Duodenal mucosa (tissue), 2 donors: ENCODE measurements around the gene ANKRD11.
"Not testable (repeated sequence)": the region's sequence is repeated elsewhere in the genome, so short reads cannot be mapped to it uniquely, and the experiment has no call there.

Source experiments
- H3K27ac ChIP-seq: one replicate; pipeline ENCODE4 v1.7.0; 2013; ENCODE audit warnings: low read depth, low read length
- H3K27me3 ChIP-seq, 2 donors: one replicate each; pipeline ENCODE4 v1.7.0; 2013; ENCODE audit warnings: low read length in 2 of 2, control low read depth in 1 of 2; ENCODE audit not compliant: insufficient read depth in 2 of 2, control insufficient read depth in 1 of 2
- H3K36me3 ChIP-seq, 2 donors: one replicate each; pipeline ENCODE4 v1.7.0; 2013; ENCODE audit warnings: low read length in 2 of 2, control low read depth in 1 of 2; ENCODE audit not compliant: insufficient read depth in 2 of 2, control insufficient read depth in 1 of 2
- H3K4me1 ChIP-seq, 2 donors: one replicate each; pipeline ENCODE4 v1.7.0; 2013; ENCODE audit warnings: low read length in 2 of 2, control low read depth in 1 of 2; ENCODE audit not compliant: insufficient read depth in 2 of 2, control insufficient read depth in 1 of 2
- H3K4me3 ChIP-seq, 2 donors: one replicate each; pipeline ENCODE4 v1.7.0; 2013; ENCODE audit warnings: low read length in 2 of 2, low read depth in 1 of 2
- H3K9ac ChIP-seq, 2 donors: one replicate each; pipeline ENCODE4 v1.7.0; 2013; ENCODE audit warnings: low read length in 2 of 2, low read depth in 1 of 2
- H3K9me3 ChIP-seq, 2 donors: one replicate each; pipeline ENCODE4 v1.7.0; 2013; ENCODE audit warnings: low read length in 2 of 2, control low read depth in 1 of 2; ENCODE audit not compliant: control insufficient read depth in 1 of 2

ANKRD11 gene

DNA sequence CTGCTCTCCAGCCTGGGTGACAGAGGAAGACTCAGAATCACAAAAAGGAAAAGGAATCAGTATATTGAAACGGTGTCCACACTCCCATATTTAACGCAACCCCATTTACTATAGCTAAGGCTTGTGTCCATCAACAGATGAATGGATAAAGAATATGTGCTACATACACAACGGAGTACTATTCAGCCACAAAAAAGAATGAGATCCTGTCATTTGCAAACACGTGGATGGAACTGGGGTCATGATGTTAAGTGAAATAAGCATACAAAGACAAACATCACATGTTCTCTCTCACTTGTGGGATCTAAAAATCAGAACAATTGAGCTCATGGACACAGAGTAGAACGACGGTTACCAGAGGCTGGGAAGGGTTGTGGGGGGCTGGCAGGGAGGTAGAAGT is 217.7 kb downstream of the ANKRD11 start:
- Histone ChIP-seq H3K36me3 (peaks cover 21 to 78% of the 10 kb centered on the region in 2 donors), H3K9me3 (no peaks in the 10 kb centered on the region)

DNA sequence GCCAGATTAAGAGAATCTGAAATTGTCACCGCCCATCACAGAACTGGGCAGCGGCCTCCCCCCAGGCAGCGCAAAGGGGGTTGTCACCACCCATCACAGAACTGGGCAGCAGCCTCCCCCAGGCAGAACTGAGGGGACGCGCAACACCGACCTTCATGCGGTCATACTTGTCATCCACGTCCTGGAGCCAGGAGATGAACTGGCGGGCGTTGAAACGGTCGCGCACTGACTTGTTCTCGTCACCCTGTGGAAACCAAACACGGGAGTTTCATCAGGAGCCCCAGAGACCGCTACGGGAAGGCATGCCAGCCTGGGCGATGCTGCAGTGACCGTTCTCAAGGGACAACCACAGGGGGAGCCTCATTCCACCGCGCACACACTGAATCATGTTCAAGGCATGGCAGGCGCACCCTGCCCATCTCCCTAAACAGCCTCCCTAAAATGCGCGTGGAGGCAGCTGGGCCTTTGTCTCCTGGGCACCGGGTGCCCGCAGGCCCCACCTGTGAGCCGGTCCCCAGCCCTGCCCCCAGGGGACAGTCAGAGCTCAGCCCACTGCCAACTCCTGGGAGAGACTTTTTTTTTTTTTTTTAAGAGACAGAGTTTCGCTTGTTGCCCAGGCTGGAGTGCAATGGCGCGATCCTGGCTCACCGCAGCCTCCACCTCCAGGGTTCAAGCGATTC is 219.6 kb downstream of the ANKRD11 start:
- H3K9me3 ChIP-seq: no peaks in the 10 kb centered on the region
- H3K27ac ChIP-seq: no peak overlapping the region
- H3K27me3 ChIP-seq: no peaks in the 10 kb centered on the region
- peaks cover 11 to 78% of the 10 kb centered on the region in 2 donors for H3K36me3 ChIP-seq
- no peak overlapping the region for H3K9ac ChIP-seq
- H3K4me3 ChIP-seq: no peak overlapping the region
- H3K4me1 ChIP-seq: peaks cover 5 to 23% of the 10 kb centered on the region in 2 donors

More for the DNA sequence above, 217.7 kb downstream of the ANKRD11 start:
- no peak overlapping the region for H3K9ac ChIP-seq
- no peak overlapping the region for H3K4me3 ChIP-seq
- H3K4me1 ChIP-seq: peaks cover 5 to 23% of the 10 kb centered on the region in 2 donors
- no peaks in the 10 kb centered on the region for H3K27me3 ChIP-seq
- H3K27ac ChIP-seq: no peak overlapping the region

DNA sequence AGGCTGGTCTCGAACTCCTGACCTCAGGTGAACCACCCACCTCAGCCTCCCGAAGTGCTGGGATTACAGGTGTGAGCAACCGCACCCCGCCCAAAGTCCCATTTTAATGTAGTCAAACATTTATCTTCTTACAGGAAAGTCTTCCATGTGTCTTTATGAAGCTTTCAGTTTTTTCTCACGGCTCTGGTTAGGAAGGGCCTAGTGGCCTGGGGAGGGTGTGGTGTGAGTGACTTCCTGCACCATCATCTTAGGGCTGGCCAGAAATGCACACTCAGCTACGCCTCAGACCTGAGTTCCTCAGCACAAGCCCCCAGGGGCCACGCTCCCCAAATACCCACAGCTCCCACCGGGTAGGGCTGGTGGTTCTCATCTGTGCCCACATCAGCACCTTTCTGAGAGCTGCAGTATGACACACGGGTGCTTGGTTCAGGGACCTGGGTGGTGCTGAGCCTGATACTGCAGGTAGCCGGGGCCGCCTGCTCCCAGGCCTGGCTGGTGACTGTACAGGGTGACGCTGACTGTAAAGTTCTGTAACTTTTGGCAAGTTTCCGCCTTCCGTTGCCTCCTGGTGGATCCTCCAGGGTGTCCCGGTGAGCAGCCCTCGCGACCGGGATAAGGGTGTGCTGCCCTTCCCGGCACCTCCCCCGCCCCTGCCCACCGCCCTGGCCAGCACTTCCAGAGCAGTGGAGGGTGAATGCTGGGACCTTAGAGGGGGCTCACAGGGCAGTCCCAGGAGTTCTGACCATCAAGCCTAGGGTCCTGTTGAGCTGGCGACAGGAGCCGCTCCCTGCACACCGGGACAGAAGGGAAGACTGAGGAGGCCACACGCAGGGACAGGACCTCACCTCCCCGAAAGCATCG is 220.3 kb downstream of the ANKRD11 start:
- peaks cover 10 to 75% of the 10 kb centered on the region in 2 donors for H3K36me3 ChIP-seq
- H3K4me1 ChIP-seq: peaks cover 5 to 19% of the 10 kb centered on the region in 2 donors
- no peak overlapping the region for H3K4me3 ChIP-seq
- H3K27ac ChIP-seq: no peak overlapping the region
- no peaks in the 10 kb centered on the region for H3K27me3 ChIP-seq
- H3K9me3 ChIP-seq: no peaks in the 10 kb centered on the region
- no peak overlapping the region for H3K9ac ChIP-seq

DNA sequence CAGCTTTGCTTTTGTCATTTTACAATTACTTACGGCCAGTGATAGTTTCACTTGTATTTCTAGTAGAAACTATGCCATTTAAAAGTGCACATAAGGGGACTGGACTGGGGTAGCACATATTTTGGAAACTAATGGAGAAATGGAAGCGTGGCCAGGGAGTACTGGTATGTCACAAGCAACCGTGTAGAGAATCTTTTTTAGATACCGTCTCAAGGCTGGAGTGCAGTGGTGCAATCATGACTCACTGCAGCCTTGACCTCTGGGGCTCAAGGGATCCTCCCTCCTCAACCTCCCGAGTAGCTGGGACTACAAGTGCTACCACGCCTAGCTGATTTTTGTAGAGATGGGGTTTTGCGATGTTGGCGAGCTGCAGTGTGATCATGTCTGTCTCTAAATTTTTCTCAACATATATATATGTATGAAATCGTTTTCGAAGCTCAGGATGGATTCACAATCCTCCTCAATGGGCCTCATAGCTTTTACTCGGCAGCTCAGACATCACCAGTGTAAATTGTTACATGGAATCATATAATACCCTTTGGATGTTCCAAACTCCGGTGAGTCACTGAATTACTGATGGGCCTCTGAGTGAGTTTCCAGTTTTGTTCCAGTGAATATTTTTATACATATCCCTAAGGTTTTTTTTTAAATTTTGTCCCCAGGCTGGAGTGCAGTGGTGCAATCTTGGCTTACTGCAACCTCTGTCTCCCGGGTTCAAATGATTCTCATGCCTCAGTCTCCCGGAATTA is 221.2 kb downstream of the ANKRD11 start:
- peaks cover 3 to 11% of the 10 kb centered on the region in 2 donors for H3K4me1 ChIP-seq
- no peaks in the 10 kb centered on the region for H3K9me3 ChIP-seq
- H3K36me3 ChIP-seq: peaks cover 10 to 68% of the 10 kb centered on the region in 2 donors
- no peaks in the 10 kb centered on the region for H3K27me3 ChIP-seq
- H3K4me3 ChIP-seq: no peak overlapping the region
- no peak overlapping the region for H3K27ac ChIP-seq
- H3K9ac ChIP-seq: no peak overlapping the region

DNA sequence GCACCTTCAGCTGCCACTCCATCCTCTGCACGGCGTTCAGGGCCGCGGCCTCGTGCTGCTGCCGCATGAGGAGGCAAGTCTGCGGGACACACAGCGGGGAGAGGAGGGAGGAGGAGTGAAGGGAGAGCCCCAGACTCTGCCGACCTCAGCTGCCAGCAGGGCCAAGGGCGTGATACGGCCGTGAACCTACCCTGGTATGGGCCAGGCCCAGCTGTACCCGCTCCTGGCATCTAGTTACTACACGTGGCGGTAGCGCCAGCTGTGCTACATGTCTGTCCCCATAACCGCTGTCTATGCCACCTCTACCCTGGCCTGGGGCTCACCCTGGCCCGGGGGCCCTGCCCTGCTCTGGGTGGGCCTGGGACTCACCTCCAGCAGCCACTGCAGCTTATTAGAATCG is 221.8 kb downstream of the ANKRD11 start:
- Histone ChIP-seq H3K4me3 (no peak overlapping the region), H3K9me3 (no peaks in the 10 kb centered on the region), H3K27ac (no peak overlapping the region), H3K9ac (no peak overlapping the region), H3K27me3 (no peaks in the 10 kb centered on the region), H3K4me1 (peaks cover 0 to 7% of the 10 kb centered on the region in 2 donors), H3K36me3 (peaks cover 10 to 62% of the 10 kb centered on the region in 2 donors)

DNA sequence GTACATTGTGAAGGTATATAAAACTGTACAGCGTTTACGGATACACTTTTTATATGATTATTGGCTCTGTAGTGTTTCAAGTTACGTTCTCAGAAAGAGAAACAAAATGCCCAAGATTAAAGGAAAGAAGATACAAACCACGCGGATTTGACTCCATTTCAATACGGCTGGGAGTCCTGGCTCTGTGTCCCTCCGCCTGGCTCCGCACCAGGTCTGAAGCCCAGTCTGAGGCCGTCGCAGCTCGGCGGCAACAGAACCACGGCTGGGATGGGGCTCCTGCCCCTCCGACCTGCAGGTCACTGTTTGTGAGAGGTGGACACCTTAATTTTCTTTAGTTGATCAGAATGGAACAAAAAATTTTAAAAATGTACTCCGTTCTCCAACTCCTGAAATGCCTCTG is 222.6 kb downstream of the ANKRD11 start:
- H3K27me3 ChIP-seq, H3K9me3 ChIP-seq, H3K4me1 ChIP-seq, H3K4me3 ChIP-seq, H3K9ac ChIP-seq, H3K27ac ChIP-seq: not testable (repeated sequence)
- H3K36me3 ChIP-seq: peaks cover 8 to 55% of the 10 kb centered on the region in 2 donors

DNA sequence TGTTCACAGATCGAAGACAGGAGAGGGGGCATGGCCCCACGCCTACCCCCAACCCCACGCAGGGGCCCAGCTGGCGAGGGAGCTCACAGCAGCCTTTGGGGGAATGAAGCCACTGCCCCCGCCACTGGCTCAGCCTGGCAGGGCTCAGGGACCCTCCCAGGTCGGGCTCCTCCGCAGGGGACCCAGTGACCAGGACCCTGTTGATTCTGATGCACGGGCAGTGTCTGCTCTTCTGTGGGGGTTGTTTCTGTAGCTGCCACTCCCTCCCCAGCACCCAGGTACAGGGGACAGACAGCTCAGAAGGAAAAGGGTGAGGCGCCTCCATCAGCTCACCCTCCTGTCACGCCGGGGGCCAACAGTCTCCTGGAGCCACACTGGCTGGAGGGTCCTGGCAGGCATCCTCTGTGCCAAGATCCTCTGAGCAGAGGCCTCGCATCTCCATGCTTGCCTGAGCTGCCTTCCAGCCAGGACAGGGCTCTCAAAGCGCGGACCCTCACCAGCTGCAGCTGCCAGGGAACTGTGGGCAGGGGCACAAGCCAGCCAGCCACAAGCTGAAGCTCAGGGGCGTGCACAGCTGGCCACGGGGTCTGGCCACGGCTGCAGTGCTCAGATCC is 223.7 kb downstream of the ANKRD11 start:
- Histone ChIP-seq H3K27ac (no peak overlapping the region), H3K36me3 (peaks cover 8 to 46% of the 10 kb centered on the region in 2 donors), H3K27me3 (no peaks in the 10 kb centered on the region), H3K9ac (no peak overlapping the region), H3K4me3 (no peak overlapping the region), H3K9me3 (peaks cover 0 to 3% of the 10 kb centered on the region in 2 donors), H3K4me1 (peaks cover 5 to 14% of the 10 kb centered on the region in 2 donors)

DNA sequence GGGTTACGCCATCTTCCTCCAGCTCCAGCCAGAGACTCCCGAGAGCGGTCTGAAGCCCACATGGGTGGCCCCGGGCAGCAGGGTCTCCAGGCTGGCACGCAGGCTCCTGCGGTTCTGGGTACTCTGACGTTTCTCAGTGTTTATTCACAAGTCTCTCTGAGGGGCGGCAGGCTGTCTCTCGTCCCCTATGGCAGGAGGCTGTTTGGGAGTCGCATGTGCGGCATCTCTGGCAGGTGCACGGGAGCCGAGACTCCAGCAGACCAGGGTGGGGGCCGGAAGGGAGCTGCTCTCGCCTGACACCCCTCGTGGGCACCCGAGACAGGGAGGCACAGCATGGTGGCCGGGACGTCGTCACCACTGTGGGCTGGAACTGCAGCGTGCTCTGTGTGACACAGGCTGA is 224.7 kb downstream of the ANKRD11 start:
- Histone ChIP-seq H3K27me3 (no peaks in the 10 kb centered on the region), H3K9ac (no peak overlapping the region), H3K9me3 (peaks cover 0 to 3% of the 10 kb centered on the region in 2 donors), H3K4me1 (peaks cover 5 to 19% of the 10 kb centered on the region in 2 donors), H3K4me3 (no peak overlapping the region), H3K36me3 (peaks cover 8 to 36% of the 10 kb centered on the region in 2 donors), H3K27ac (no peak overlapping the region)

DNA sequence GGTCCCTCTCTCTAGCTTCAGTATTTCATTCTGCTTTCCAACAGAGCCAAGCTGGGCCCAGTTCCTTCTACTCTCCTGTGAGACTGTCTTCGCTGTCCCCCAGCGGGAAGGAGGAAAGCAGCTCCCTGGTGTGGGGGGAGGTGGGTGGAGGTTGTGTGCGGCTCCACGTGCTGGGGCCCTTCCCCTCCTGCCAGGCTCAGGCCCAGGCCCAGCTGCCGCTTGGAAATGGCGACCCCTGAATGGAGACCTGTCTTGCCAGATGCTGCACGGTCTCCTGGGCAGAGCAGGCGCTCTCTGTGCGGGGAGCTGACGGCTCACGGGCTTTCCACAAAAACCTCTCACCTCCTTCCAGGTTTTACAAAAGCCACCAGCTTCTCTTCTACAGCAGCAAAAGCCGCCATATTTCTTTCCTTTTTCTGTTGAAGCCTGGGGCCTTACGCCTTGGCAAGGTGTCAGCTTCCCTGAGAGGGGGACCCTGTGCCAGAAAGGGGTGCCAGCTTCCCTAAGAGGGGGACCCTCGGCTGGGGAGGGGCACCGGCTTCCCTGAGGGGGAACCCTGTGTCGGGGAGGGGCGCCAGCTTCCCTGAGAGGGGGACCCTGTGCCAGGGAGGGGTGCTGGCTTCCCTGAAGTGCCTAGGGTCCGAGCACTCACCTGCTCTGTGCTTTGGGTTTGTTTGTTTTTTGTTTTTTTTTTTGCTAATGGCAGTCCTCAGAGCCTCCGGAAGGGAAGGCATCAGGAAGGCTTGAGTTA is 225.4 kb downstream of the ANKRD11 start:
- no peak overlapping the region for H3K9ac ChIP-seq
- H3K4me1 ChIP-seq: peaks cover 5 to 14% of the 10 kb centered on the region in 2 donors
- no peak overlapping the region for H3K27ac ChIP-seq
- no peaks in the 10 kb centered on the region for H3K27me3 ChIP-seq
- H3K36me3 ChIP-seq: peaks cover 8 to 29% of the 10 kb centered on the region in 2 donors
- H3K4me3 ChIP-seq: no peak overlapping the region
- H3K9me3 ChIP-seq: peaks cover 0 to 3% of the 10 kb centered on the region in 2 donors
